ENCODE results near the gene HOXA6. TPM values are rescaled to one million over a fixed set of nuclear protein-coding genes. Genes with fewer than 3 reads are reported as not detected.

HOXA6 gene
- total and polyA plus RNA-seq, 2 donors (not counting 3 experiments of a cell fraction or from before 2014, with no cell fraction given): 10.0 to 20.7 TPM

- peak; percentile 99 for FAIRE-seq
- Histone ChIP-seq H3K4me2 (ENCODE audit: insufficient read depth, low read length) (peak within 1 kb of the TSS; percentile 82), H3K36me3 (ENCODE audit: control insufficient read depth in 2 of 2, extremely low read depth in 1 of 2, insufficient read depth in 2 of 2, low read length in 2 of 2) (no peaks in the 10 kb centered on the region), H3K4me1 (ENCODE audit: control insufficient read depth, extremely low read depth, insufficient read depth, low read length) (peaks cover 74% of the 10 kb centered on the region), H3K27ac (ENCODE audit: insufficient read depth, low read depth, low read length) (peak within 1 kb of the TSS; percentile 90), H3K9me1 (replicated peaks; ENCODE audit: control insufficient read depth, extremely low read depth, insufficient read depth, low read length) (no peaks in the 10 kb centered on the region), H2AFZ (ENCODE audit: low read depth, low read length) (peak within 1 kb of the TSS; percentile 26), H3K79me2 (ENCODE audit: control insufficient read depth, insufficient read depth, low read length) (peaks cover 72% of the 10 kb centered on the region), H3K9me3 (replicated peaks; ENCODE audit: control insufficient read depth, insufficient read depth, low read length) (no peaks in the 10 kb centered on the region), H3K9ac (replicated peaks; ENCODE audit: extremely low read depth, insufficient read depth, low read length) (peak within 1 kb of the TSS; percentile 88), H3K27me3 (ENCODE audit: control insufficient read depth in 2 of 2, insufficient read depth in 2 of 2, low read length in 2 of 2) (no peaks in the 10 kb centered on the region), H3K4me3 (replicated peaks in 1 of 3; ENCODE audit: insufficient read depth in 1 of 3, low read depth in 1 of 3, low read length in 3 of 3) (peak within 1 kb of the TSS; percentile 82 to 91 (median 84)), H4K20me1 (replicated peaks; ENCODE audit: control insufficient read depth, extremely low read depth, insufficient read depth, low read length) (no peaks in the 10 kb centered on the region)
- intact Hi-C loops (cut with micrococcal nuclease) (loop anchor here (1.0 to 5.0 kb wide), 2 partner anchors 8 to 1328 kb away; no protein-coding TSS in a partner anchor), dilution Hi-C loops (cut with MboI; ENCODE audit: extremely low pct_ligation_motif_present, low sequenced_read_pairs) (no loop called here)
- ChIA-PET CTCF (interaction anchor here (0.9 to 6.0 kb wide), 9 partner anchors 11 to 908 kb away, joined by 3 to 49 read pairs (median 4); partner anchors contain the start of genes HOXA10 and HOXA13), POLR2A (interaction anchor here (1.1 to 2.0 kb wide), 5 partner anchors 9 to 23 kb away, joined by 5 to 8 read pairs (median 6); no protein-coding TSS in a partner anchor)
- TF ChIP-seq CTCF (IDR thresholded peaks at IDR 0.05; ENCODE audit: extremely low read depth in 1 of 2, insufficient read depth in 1 of 2, low read depth in 1 of 2, low read length in 2 of 2) (no peak), POLR2A (IDR thresholded peaks at IDR 0.05; ENCODE audit: low read depth, low read length) (peak; percentile 96), GATA2 (IDR thresholded peaks at IDR 0.05; ENCODE audit: insufficient read depth, insufficient read length, low read depth, low read length) (no peak), FOS (IDR thresholded peaks at IDR 0.05; ENCODE audit: borderline replicate concordance, insufficient read depth, low read length) (no peak), EZH2 (IDR thresholded peaks at IDR 0.05; ENCODE audit: borderline replicate concordance, low read depth, low read length, severe bottlenecking) (no peak), JUN (IDR thresholded peaks at IDR 0.05; ENCODE audit: borderline replicate concordance, insufficient read depth, insufficient read length, low read depth) (no peak), MYC (IDR thresholded peaks at IDR 0.05; ENCODE audit: low read depth, low read length) (no peak), MAX (IDR thresholded peaks at IDR 0.05; ENCODE audit: insufficient read depth, insufficient read length) (peak; percentile 38), POLR2AphosphoS5 (IDR thresholded peaks at IDR 0.05; ENCODE audit: insufficient read depth, low read depth, low read length) (peak; percentile 85)
- BruUV-seq (replicated peaks): TSS peak; percentile 53
- peak; percentile 94 for DNase-seq (ENCODE audit: low read depth, low spot score)
Measured at GRCh38 chr7:27185013-27185853, 37.7 kb upstream of the HOXA6 start, which contains the start of gene HOXA11. HOXA11 (minus strand) TSS chr7:27185232; CDS start chr7:27185144, 88 bp downstream.

Data from endothelial cell of umbilical vein (primary cell).